ENCODE data around the gene KRT86.
"Not testable (repeated sequence)": the region's sequence is repeated elsewhere in the genome, so short reads cannot be mapped to it uniquely, and the experiment has no call there.

The KRT86 gene

DNA sequence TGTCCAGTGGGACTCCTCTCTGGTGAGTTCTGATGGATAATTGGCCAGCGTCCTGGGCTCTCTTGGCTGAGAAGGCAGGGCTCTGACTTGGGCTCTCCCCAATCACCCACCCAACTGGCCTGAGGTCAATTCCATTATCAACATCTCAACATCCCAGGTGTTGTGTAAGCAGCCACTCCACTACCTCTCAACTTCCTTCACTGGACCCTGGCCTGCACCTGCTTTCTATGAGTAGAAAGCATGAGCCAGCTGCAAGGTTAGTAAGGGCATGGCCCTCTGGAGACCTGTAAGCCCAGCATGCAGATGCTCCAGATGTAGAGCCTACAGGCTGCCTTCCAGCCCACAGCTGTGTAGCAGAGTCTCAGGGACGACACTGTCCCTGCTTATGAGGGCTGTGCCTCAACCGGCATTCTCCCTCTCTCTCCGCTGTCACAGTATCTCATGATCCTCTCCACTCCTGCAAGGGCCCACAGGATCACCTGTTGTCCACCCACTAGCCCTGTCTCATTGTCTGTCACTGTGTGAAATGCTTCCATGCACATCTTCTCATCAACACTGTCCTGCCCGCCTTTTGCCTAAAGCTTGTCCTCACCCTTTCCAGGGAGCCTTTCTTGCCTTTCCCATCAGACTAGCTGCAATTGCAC, 22.2 kb downstream of the KRT86 start:
- DNase-seq, result no peak

- DNase-seq, result no peak
Measured at GRCh38 chr12:52298677-52299190, 24.3 kb downstream of the KRT86 start.

DNA sequence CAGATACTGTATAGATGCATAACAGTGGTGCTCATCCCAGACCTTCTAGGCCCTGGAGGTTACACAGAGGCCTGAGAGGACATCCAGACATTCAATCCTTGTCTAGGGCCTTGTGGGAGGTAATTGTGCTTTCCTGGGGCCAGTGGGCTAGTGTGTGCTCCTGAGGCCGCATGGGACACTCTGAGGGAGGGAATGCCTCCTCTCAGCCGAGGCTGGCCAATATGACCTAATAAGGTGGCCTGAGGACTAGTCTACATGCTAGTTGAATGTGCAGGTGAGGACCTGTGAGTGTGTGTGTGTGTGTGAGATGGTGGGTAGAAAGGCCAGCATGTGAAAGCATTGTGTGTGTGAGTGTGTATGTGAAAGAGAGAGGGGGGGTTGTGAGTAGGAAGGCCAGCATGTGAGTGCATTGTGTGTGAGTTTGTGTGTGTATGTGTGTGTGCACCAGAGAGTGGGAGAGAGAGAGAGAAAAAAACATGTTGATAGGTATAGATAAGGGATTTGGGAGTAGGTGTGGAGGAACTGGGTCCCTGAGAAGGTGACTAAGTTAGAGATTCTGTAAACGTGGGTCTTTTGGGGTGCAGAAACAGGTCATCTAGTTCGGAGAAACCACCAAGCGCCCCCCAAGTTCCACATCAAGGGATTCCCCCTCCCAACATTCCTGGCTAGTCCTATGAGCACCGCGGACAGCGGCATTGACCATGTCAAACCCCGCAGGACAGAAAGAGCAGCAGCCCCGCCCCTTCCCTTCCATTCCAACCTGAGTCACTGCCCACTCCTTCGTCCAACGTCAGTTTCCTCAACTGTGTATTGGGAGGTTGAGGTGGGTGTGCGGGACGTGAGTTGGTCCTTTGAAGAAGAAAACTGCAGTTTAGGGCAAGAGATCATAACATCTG, 26.6 kb downstream of the KRT86 start:
- DNase-seq, result no peak

DNA sequence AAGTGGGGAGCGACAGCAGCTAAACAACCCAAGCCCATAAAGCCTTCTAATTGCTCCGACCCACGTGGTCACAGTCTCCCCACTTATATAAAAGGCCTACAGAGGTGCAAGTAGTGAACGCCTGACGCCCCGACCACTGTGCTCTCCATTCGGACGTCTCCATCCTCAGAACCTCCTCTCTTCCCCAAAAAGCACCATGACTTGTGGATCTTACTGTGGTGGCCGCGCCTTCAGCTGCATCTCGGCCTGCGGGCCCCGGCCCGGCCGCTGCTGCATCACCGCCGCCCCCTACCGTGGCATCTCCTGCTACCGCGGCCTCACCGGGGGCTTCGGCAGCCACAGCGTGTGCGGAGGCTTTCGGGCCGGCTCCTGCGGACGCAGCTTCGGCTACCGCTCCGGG, 27.3 kb downstream of the KRT86 start:
- DNase-seq, result not testable (repeated sequence)

DNA sequence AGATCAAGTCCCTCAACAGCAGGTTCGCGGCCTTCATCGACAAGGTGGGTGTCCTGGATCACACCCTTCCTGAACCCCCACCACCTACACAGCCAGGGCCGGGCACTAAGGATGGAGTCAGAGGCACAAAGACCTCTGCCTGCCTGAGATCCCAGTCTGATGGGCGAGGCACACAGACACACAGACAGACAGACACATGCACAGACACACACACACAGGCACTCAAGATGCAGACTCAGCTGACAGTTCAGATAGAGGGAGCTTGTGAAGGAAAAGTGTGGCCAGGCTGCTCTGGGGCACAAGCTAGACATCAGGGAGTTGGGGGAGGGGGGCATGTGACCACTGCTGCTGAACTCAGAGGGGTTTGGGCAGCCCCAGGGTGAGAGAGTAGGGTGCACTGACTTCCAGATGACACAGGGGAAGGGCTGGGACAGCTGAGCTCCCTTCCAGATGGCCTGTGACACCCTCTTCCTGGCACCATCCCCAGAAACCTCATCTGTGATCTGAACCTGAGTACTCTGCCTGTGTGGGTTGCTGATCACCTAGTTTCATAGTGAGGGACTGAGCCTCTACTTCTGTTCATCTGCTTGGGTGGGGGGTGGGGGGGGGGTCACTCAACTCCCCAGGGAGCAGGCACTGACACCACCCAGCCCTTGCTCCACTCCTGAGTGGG, 27.9 kb downstream of the KRT86 start:
- not testable (repeated sequence) for DNase-seq

DNA sequence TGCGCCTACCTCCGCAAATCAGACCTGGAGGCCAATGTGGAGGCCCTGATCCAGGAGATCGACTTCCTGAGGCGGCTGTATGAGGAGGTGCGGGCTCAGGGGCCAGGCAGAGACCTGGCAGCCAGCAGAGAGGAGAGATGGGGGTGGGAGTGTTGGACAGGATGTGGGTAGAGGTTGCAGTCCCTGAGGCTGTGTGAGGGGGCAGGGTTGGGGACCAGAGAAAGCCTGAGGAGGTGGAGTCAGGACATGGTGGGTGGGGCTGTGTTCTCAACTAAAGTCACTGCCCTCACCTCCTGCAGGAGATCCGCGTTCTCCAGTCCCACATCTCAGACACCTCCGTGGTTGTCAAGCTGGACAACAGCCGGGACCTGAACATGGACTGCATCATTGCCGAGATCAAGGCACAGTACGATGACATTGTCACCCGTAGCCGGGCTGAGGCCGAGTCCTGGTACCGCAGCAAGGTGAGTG, 30.5 kb downstream of the KRT86 start:
- not testable (repeated sequence) for DNase-seq

- no peak for DNase-seq
Measured at GRCh38 chr12:52305921-52306705, 31.7 kb downstream of the KRT86 start.

DNA sequence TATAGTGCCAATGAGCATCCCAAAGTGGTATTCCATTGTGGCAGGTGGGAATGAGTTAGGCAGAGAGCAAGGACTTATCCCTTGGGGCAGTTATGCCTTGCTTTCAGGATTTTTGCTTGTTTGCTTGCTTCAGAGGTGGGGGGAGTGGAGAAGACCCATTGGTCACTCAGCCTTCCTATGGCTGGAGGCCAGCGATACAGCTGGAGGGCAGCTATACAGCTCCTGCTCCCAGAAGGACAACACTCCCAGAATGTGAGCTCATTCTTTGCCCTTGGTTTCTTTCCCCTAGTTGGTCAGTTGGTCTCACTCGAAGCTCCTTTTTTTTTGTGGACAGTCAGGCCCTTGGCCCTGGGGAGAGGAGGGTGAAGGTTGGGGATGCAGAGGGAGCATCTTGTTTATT, 32.3 kb downstream of the KRT86 start:
- no peak for DNase-seq

- DNase-seq, result peak; percentile 29
Measured at GRCh38 chr12:52307836-52308805, 33.7 kb downstream of the KRT86 start.

GRCh38 chr12:52308806-52309425, 34.5 kb downstream of the KRT86 start:
- DNase-seq, result no peak

DNA sequence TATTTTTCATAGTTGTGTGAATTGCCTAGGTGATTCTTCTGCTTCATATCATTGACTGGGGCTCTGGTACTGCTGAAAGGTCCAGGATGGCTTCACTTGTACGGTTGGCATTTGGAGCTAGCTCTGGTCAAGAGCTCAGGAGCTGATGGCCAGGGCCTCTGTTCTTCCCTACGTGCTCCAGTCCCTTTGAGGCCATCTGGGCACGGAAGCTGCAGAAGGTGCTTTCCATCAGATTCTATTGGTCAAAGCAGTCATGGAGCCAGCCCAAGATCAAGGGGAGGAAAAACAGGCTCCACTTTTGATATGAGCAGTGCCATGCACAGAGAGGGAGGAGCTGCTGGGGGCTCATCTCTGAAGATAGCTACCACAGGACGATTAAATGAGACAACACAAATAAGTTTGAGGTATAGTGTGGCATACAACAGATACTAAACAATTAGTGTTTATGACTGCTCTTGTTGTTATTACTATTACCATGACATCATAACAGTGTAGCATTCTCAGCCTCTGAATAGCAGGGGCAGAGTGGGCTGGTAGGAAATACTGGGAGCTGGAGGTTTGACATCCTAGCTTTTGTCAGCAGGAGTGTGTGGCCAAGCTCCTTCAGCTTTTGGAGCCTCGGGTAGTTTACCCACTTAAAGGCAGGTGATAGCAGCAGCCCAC, 36.3 kb downstream of the KRT86 start:
- peak; percentile 53 for DNase-seq

GRCh38 chr12:52311285-52311648, 36.8 kb downstream of the KRT86 start:
- DNase-seq, result no peak

GRCh38 chr12:52312086-52312485, 37.6 kb downstream of the KRT86 start:
- DNase-seq, result no peak

DNA sequence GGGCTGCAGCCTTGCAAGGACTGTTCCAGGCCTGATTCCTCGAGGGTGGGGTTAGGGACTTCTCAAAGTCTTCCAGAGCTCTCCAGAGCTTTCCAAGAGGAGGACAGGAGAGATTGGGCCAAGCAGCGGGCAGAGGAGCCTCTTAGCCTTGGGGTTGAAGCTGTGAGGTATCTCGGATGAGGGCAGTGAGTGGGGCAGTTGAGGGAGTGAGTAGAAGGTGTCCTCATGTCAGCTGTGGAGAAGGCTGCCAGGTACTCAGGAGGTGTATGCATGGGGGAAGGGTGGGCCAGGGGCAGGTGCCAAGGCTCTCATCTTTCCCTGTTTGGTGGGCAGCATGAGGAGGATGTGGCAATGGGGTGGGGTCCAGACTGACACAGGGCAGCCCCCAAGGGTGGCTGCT, 39.0 kb downstream of the KRT86 start:
- DNase-seq, result no peak

- no peak for DNase-seq
Measured at GRCh38 chr12:52313926-52314325, 39.5 kb downstream of the KRT86 start.

GRCh38 chr12:52314511-52314910, 40.1 kb downstream of the KRT86 start:
- DNase-seq, result no peak

- DNase-seq, result not testable (repeated sequence)
Measured at GRCh38 chr12:52315721-52316120, 41.3 kb downstream of the KRT86 start.

GRCh38 chr12:52316290-52316689, 41.8 kb downstream of the KRT86 start:
- DNase-seq, result no peak

GRCh38 chr12:52316701-52317100, 42.3 kb downstream of the KRT86 start:
- DNase-seq, result no peak

- no peak for DNase-seq
Measured at GRCh38 chr12:52317468-52318052, 43.1 kb downstream of the KRT86 start.
